Inferior parietal cortex (tissue), 1 donor: ENCODE measurements around the gene KANK3.
"Not testable (repeated sequence)": the region's sequence is repeated elsewhere in the genome, so short reads cannot be mapped to it uniquely, and the experiment has no call there.

Experiments
- DNase-seq: peaks from one replicate; pipeline ENCODE4 v3.0.0-alpha.2; 2016; ENCODE audit errors: extremely low spot score

KANK3 gene

GRCh38 chr19:8371011-8371804, 28.1 kb upstream of the KANK3 start:
- DNase-seq: no peak

- DNase-seq: no peak
Observed at GRCh38 chr19:8370176-8371010, 27.3 kb upstream of the KANK3 start.

GRCh38 chr19:8367327-8368001, 24.4 kb upstream of the KANK3 start:
- DNase-seq: peak; percentile 67

- no peak for DNase-seq
Observed at GRCh38 chr19:8366961-8367326, 23.9 kb upstream of the KANK3 start.

- no peak for DNase-seq
Observed at GRCh38 chr19:8366121-8366581, 23.1 kb upstream of the KANK3 start.

- DNase-seq: no peak
Observed at GRCh38 chr19:8363803-8364771, 21.0 kb upstream of the KANK3 start, which contains the start of gene ANGPTL4. Gene ANGPTL4, plus strand, starts transcription at chr19:8364155. Its CDS starts 167 bp downstream, at chr19:8364322.

- DNase-seq: peak; percentile 38
Observed at GRCh38 chr19:8361921-8362793, 19.1 kb upstream of the KANK3 start.

GRCh38 chr19:8360196-8360595, 17.1 kb upstream of the KANK3 start:
- DNase-seq: no peak

GRCh38 chr19:8358948-8359347, 15.9 kb upstream of the KANK3 start:
- no peak for DNase-seq

GRCh38 chr19:8357007-8357521, 14.0 kb upstream of the KANK3 start:
- no peak for DNase-seq

GRCh38 chr19:8355631-8356402, 12.8 kb upstream of the KANK3 start:
- no peak for DNase-seq

GRCh38 chr19:8352845-8353244, 9.8 kb upstream of the KANK3 start:
- DNase-seq: not testable (repeated sequence)

GRCh38 chr19:8352134-8352827, 9.2 kb upstream of the KANK3 start:
- no peak for DNase-seq

GRCh38 chr19:8349629-8350372, 6.7 kb upstream of the KANK3 start:
- DNase-seq: not testable (repeated sequence)

GRCh38 chr19:8343483-8343844, 402 bp upstream of the KANK3 start:
- no peak for DNase-seq

GRCh38 chr19:8342316-8342683, 762 bp downstream of the KANK3 start:
- DNase-seq: no peak

GRCh38 chr19:8341504-8341903, 1.6 kb downstream of the KANK3 start:
- not testable (repeated sequence) for DNase-seq
